ENCODE measurements around the gene CATSPER3.

GRCh38 chr5:135046661-135047346, 79.1 kb downstream of the CATSPER3 start:
- TF ChIP-seq, protein P1, sequence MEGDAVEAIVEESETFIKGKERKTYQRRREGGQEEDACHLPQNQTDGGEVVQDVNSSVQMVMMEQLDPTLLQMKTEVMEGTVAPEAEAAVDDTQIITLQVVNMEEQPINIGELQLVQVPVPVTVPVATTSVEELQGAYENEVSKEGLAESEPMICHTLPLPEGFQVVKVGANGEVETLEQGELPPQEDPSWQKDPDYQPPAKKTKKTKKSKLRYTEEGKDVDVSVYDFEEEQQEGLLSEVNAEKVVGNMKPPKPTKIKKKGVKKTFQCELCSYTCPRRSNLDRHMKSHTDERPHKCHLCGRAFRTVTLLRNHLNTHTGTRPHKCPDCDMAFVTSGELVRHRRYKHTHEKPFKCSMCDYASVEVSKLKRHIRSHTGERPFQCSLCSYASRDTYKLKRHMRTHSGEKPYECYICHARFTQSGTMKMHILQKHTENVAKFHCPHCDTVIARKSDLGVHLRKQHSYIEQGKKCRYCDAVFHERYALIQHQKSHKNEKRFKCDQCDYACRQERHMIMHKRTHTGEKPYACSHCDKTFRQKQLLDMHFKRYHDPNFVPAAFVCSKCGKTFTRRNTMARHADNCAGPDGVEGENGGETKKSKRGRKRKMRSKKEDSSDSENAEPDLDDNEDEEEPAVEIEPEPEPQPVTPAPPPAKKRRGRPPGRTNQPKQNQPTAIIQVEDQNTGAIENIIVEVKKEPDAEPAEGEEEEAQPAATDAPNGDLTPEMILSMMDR (IDR thresholded peaks at IDR 0.05) = no peak
- no peak for TF ChIP-seq POLR2A (IDR thresholded peaks at IDR 0.05)
- no peak for TF ChIP-seq EP300 (IDR thresholded peaks at IDR 0.05)
